ENCODE measurements around the gene REPS2. TPM values are rescaled to one million over a fixed set of nuclear protein-coding genes. Genes with fewer than 3 reads are reported as not detected.

The REPS2 gene
- total RNA-seq, 1 donor, result 1.7 TPM

DNA sequence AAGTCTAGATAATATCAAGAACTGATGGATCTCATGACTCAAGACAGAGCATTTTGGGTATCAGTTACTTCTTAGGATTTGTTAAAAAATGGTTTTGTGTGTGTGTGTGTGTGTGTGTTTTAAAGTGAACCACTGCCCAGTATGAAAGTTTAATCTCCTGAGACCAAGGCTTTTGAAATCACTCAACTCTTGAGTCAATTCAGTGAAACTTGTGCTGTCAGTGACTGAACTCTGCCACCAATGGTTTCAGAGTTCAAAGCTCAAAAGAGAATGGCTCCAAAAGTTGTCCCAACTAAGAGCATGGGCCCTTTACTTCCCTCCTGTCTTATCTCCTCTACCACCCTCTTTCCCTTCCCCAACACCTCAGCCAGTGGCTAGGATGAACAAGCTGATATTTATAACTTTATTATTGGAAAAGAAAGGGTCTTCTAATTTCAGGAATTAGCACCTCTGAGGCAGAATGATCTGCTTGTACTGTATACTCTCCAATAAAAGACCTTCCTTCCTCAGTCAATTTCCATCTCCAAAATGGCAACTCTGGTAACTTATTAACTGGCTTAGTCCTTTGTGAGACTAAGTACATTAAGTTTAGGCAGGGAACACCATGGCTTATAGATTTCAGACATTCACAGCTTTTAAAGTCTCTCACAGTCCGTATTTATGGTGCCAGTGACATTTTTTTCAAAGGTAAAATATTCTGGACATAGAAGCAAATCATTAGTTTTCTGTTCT is 152.2 kb downstream of the REPS2 start:
- TF ChIP-seq, protein P1, sequence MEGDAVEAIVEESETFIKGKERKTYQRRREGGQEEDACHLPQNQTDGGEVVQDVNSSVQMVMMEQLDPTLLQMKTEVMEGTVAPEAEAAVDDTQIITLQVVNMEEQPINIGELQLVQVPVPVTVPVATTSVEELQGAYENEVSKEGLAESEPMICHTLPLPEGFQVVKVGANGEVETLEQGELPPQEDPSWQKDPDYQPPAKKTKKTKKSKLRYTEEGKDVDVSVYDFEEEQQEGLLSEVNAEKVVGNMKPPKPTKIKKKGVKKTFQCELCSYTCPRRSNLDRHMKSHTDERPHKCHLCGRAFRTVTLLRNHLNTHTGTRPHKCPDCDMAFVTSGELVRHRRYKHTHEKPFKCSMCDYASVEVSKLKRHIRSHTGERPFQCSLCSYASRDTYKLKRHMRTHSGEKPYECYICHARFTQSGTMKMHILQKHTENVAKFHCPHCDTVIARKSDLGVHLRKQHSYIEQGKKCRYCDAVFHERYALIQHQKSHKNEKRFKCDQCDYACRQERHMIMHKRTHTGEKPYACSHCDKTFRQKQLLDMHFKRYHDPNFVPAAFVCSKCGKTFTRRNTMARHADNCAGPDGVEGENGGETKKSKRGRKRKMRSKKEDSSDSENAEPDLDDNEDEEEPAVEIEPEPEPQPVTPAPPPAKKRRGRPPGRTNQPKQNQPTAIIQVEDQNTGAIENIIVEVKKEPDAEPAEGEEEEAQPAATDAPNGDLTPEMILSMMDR (IDR thresholded peaks at IDR 0.05; ENCODE audit: insufficient read depth, low read length), result no peak
- no peak for DNase-seq (ENCODE audit: low read depth)
- no peak overlapping the region for H3K4me3 ChIP-seq (ENCODE audit: low read depth, low read length)

DNA sequence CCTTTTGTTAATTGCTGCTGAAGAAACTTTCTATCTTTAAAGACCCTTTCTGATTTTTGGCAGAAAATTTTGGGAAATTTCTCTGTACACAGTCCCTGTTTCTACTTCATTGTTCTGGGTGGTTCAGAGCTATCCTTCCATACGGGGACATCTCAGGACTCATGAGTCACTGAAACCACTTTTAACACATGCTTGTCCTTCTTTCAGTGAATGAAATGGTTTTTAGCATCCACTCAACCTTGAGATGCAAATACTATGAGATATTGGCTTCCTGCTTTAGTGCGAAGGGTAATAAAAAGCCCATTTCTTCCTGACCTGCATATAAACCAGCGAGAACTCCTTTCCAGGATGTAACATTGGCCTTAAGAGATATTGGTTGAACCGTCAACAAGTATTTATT is 158.0 kb downstream of the REPS2 start:
- TF ChIP-seq, protein P1 (IDR thresholded peaks at IDR 0.05; ENCODE audit: insufficient read depth, low read length), result no peak
- H3K4me3 ChIP-seq (ENCODE audit: low read depth, low read length), result no peak overlapping the region
- DNase-seq (ENCODE audit: low read depth), result no peak

DNA sequence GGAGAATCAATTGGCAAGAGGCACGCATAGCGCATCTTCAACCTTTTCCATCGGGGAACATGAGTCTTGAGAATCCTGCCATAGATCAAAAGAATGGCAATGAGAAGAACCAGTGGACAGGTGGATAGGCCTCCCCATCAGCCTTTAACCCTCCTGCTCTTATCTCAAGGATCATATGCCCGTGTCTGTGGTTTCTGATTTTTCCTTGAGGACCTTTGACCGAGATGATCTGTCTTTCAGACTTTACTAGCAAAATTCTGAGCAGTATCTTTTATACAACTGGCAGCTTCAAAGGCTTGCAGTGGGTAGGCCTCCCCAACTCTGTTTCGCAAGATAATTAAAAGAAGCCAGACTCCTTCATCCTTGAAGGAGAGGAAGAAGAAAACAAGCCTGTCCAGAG is 174.4 kb downstream of the REPS2 start:
- DNase-seq (ENCODE audit: low read depth), result no peak
- H3K4me3 ChIP-seq (ENCODE audit: low read depth, low read length), result no peak overlapping the region
- TF ChIP-seq, protein P1 (IDR thresholded peaks at IDR 0.05; ENCODE audit: insufficient read depth, low read length), result no peak

DNA sequence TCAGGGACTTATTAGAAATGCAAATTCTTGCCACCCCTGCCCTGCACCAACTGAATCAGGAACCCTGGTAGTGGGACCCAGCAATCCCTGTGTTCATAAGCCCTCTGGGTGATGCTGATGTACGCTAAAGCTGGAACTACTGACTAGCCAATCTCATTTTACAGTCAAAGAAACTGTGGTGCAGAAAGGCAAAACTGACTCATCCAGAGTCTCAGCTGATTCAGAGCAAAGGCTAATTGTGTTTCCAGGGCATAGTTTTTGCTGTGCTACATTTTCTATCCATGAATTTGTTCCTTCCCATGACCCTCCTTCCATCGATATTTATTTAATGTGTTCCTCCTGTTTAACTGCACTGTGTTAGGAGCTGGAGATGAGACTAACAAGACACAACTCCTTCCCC is 207.5 kb downstream of the REPS2 start:
- no peak overlapping the region for H3K4me3 ChIP-seq (ENCODE audit: low read depth, low read length)

DNA sequence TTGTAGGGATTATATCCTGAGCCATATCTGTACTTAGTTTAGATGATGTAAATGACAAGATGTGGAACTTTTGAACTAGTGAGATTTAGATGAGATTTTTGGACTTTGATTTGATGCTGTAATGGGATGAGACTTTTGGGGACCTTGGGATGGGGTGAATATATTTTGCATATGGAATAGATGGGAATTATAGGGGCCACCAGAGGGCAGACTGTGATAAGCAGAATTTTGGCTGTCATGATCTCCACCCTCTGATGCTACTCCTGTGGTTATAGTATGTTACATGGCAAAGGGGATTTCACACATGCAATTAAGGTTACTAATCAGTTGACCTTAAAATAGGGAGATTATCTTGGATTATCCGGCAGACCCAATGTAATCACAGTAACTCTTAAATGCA is 214.5 kb downstream of the REPS2 start:
- H3K4me3 ChIP-seq (ENCODE audit: low read depth, low read length), result no peak overlapping the region
- DNase-seq (ENCODE audit: low read depth), result no peak
- TF ChIP-seq, protein P1 (IDR thresholded peaks at IDR 0.05; ENCODE audit: insufficient read depth, low read length), result no peak

More for the DNA sequence above, 207.5 kb downstream of the REPS2 start:
- no peak for DNase-seq (ENCODE audit: low read depth)
- TF ChIP-seq, protein P1 (IDR thresholded peaks at IDR 0.05; ENCODE audit: insufficient read depth, low read length), result no peak

DNA sequence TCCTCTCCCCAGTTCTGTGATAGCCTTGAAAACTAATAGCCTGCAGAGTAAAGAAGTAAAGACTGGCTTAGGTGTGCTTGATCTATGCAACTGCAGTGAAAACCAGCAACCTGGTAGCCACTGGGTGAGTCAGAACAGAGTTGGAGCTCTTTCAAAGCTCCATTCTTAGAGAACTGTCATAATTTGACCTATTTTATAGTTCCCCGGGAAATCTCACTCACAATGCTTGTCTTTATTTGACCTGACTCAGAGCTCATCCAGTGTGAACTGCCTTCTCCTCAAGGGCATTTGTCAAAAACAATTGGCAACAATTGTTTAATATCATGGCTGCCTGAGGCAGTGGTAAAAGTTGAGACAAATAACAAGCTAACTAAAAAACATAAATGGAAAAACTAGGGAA is 215.5 kb downstream of the REPS2 start:
- no peak for DNase-seq (ENCODE audit: low read depth)
- no peak overlapping the region for H3K4me3 ChIP-seq (ENCODE audit: low read depth, low read length)
- TF ChIP-seq, protein P1 (IDR thresholded peaks at IDR 0.05; ENCODE audit: insufficient read depth, low read length), result no peak

DNA sequence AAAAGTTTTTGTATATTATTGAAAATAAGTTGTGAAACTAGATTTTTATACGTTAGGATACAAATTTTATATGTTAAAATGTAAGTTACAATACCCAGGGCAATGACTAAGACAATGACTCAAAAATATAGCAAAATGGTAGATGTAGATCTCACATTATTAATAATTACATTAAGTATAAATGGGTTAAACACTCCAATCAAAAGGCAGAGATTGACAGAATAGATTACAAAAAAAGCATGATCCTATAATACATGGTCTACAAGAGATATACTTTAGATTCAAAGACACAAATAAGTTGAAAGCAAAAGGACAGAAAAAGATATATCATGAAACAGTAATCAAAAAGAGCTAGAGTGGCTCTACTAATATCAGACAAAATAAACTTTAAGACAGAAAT is 217.6 kb downstream of the REPS2 start:
- H3K4me3 ChIP-seq (ENCODE audit: low read depth, low read length), result no peak overlapping the region
- TF ChIP-seq, protein P1 (IDR thresholded peaks at IDR 0.05; ENCODE audit: insufficient read depth, low read length), result no peak
- no peak for DNase-seq (ENCODE audit: low read depth)

Measured in fibroblast of the aortic adventitia (primary cell).